ENCODE data around the gene RBM23. TPM values are rescaled to one million over a fixed set of nuclear protein-coding genes. Genes with fewer than 3 reads are reported as not detected.
"Not testable (repeated sequence)": the region's sequence is repeated elsewhere in the genome, so short reads cannot be mapped to it uniquely, and the experiment has no call there.

Gene RBM23
- total and polyA plus RNA-seq, 2 of the 8 experiments (the other 6 are each of a cell fraction or from before 2014, with no cell fraction given) = 41.2 to 43.3 TPM

DNA sequence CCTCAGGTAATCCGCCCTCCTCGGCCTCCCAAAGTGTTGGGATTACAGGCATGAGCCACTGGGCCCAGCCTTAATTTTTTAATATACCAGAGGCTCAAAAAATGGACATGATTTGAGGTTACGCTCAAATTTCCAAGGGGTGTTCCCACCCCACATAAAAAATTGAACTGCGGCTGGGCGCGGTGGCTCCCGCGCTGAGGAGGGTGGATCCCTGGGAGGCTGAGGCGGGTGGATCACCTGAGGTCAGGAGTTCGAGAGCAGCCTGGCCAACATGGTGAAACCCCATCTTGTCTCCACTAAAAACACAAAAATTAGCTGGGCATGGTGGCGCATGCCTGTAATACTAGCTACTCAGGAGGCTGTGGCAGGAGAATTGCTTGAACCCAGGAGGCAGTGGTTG, 64.7 kb downstream of the RBM23 start:
- not testable (repeated sequence) for H3K79me1 ChIP-seq (ENCODE audit: low read depth, low read length); H3K4ac ChIP-seq (replicated peaks; ENCODE audit: insufficient read length, low read depth, low read length); H3K4me3 ChIP-seq (ENCODE audit: extremely low read depth in 1 of 4, insufficient read depth in 2 of 4, low read depth in 3 of 4, low read length in 4 of 4); H4K91ac ChIP-seq (replicated peaks; ENCODE audit: insufficient read length, low read length); H3K9me3 ChIP-seq (ENCODE audit: insufficient read depth in 2 of 2, low read depth in 1 of 2, low read length in 1 of 2); H2AFZ ChIP-seq (ENCODE audit: low read length); FAIRE-seq; H3K23ac ChIP-seq (ENCODE audit: insufficient read length); H3K27me3 ChIP-seq (replicated peaks in 1 of 4; ENCODE audit: control insufficient read depth in 3 of 4, extremely low read depth in 1 of 4, insufficient read depth in 3 of 4, low read length in 3 of 4); H2BK20ac ChIP-seq (ENCODE audit: low read length); H3K14ac ChIP-seq (ENCODE audit: insufficient read length); H3K9ac ChIP-seq (replicated peaks in 1 of 4; ENCODE audit: extremely low read depth in 1 of 4, low read depth in 3 of 4, low read length in 3 of 4); DNase-seq (ENCODE audit: low read depth in 1 of 2, low spot score in 2 of 2); H3K79me2 ChIP-seq (ENCODE audit: control insufficient read depth in 1 of 2, insufficient read depth in 2 of 2, low read length in 2 of 2); H4K5ac ChIP-seq (ENCODE audit: insufficient read length, low read depth, low read length); H2BK120ac ChIP-seq (replicated peaks; ENCODE audit: low read depth, low read length); H3K36me3 ChIP-seq (ENCODE audit: control insufficient read depth in 2 of 4, insufficient read depth in 4 of 4, low read length in 3 of 4); H3K18ac ChIP-seq (ENCODE audit: extremely low read depth, low read length); H2BK12ac ChIP-seq (ENCODE audit: low read depth, low read length); H3K4me1 ChIP-seq (replicated peaks in 1 of 4; ENCODE audit: control insufficient read depth in 3 of 4, insufficient read depth in 4 of 4, low read length in 3 of 4); H2BK15ac ChIP-seq (ENCODE audit: low read length); H4K20me1 ChIP-seq (replicated peaks in 1 of 2; ENCODE audit: control insufficient read depth in 1 of 2, insufficient read depth in 2 of 2, low read length in 2 of 2); H2BK5ac ChIP-seq (ENCODE audit: low read depth, low read length); H3K56ac ChIP-seq (replicated peaks; ENCODE audit: insufficient read length, low read depth, low read length); H3K27ac ChIP-seq (ENCODE audit: low read depth, low read length); H4K8ac ChIP-seq (ENCODE audit: extremely low read depth, insufficient read depth, low read length); H2AK5ac ChIP-seq (ENCODE audit: low read depth, low read length); H3K4me2 ChIP-seq (ENCODE audit: insufficient read depth in 1 of 2, low read depth in 2 of 2, low read length in 2 of 2); H3K23me2 ChIP-seq (ENCODE audit: low read depth, low read length)
- 97% methylated on average over 11 of the region's 11 CpGs; no CpG with 5 or more reads in 1 of the 2 experiments for WGBS, 2 experiments (ENCODE audit: extremely low coverage in 1 of 2, insufficient coverage in 1 of 2, insufficient read length in 1 of 2, insufficient replicate concordance in 2 of 2, low coverage in 1 of 2, low lambda C conversion rate in 2 of 2, missing lambda C conversion rate in 1 of 2)
- POLR2A ChIA-PET (ENCODE audit: partially characterized antibody) = interaction anchor here (1.1 to 13.9 kb wide), 3 partner anchors 16 to 32 kb away, joined by 3 to 203 read pairs (median 85); partner anchors contain the start of genes MMP14 and MRPL52
- CTCF ChIA-PET (ENCODE audit: partially characterized antibody) = interaction anchor here (1.1 to 56.0 kb wide), 21 partner anchors 10 to 297 kb away, joined by 3 to 1562 read pairs (median 12); partner anchors contain the start of genes LRP10, MMP14, MRPL52 and OXA1L
